ENCODE results near the gene IGBP1.
"Not testable (repeated sequence)": the region's sequence is repeated elsewhere in the genome, so short reads cannot be mapped to it uniquely, and the experiment has no call there.

GRCh38 chrX:70209570-70209969 is 76.3 kb downstream of the IGBP1 start:
- TF ChIP-seq POLR2A (IDR thresholded peaks at IDR 0.05; ENCODE audit: low read depth, low read length); POLR2AphosphoS5 (IDR thresholded peaks at IDR 0.05; ENCODE audit: low read depth, low read length); TAF1 (IDR thresholded peaks at IDR 0.05; ENCODE audit: borderline replicate concordance, low read depth, low read length): not testable (repeated sequence)
